Nucleus accumbens (tissue), 56 donors: ENCODE results near the gene ZNF608.

ENCODE experiments used
- DNase-seq, 56 donors: peaks; one replicate each; lab custom pipeline; 2025; lab: John Stamatoyannopoulos, UW

ZNF608 gene

DNA sequence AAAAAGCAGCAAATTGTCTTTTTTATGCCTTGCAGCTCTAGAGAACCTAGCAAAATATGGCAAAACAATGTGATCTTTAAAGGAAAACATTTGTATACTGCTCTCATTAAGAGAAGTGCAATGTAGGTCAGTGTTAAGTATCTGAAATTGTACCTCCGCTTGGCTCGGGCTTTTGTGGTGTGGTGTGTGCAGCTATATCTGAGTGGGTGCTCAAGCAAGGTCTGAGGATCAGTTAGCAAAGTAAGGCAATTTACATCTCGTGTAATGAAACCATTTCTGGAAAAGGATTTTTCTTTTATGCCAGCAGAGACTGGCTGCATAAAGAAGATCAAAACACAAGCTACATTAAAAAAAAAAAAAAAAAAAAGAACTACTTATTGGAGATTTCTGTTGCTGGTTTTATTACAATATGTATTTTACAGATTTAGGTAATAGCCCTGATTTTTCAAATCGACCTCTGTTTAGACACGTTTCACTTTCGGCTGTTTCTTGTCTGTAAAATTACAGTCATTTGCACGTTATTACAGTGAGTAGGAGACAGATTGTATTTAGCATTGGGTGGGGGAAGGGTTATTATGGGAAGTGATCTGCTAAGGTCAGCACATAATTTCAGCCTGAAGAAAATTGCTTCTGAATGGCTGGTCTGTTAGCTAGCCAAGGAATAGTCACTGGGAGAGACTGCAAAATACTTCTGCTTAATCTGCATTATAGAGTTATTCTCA is 7.9 kb upstream of the ZNF608 start:
- DNase-seq: peak in 1 of 56 donors; percentile 20

DNA sequence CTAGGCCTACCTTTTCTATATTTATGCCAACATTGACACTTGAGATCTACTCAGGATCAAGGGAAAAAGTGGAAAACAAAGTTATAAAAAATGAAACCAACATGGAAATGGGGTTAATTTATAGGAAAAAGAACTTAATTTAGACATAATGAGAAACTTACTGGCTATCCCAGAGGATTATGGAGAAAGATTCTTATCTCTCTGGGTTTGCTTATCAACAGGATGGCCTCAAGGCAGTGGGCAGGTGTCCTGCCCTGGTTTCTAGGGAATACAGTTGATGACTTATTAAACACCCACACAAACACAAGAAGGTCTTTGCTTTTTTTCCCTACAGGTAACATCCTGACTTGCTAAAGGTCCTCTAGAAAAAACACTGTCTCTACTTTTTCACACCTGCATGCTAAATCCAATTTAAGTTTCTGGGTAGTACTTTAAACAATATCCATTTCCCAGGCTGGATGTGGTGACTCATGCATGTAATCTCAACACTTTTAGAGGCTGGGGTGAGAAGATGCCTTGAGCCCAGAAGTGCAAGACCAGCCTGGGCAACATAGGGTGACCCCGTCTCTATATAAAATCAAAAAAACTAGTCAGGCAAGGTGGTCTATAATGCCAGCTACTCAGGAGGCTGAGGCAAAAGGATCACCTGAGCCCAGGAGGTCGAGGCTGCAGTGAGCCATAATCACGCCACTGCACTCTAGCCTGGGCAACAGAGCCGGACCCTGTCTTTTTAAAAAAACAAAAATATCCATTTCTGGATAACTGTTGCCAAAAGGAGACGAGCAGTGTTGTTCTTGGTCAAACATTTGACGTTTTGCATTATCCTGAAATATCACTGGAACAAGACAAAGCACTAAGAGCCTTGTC is 6.6 kb upstream of the ZNF608 start:
- no peak for DNase-seq

DNA sequence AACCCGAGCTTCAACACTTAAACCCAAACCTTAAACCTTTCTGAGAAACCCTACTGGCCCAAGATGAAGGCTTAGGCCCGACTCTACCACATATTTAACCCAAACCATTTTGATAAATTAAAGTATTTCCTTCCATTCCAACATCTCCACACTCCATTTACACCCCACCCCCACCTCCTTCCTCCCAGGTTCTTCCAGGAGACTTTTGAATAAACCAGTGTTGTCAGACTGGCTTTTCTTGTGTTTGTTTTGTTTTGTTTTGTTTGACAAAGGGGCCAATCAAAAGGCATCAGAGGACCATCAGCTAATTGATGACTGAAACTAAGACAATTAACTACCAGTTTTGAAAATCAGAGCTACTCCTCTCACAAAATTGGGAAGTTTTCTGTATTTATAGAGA is 4.6 kb upstream of the ZNF608 start:
- DNase-seq: no peak

DNA sequence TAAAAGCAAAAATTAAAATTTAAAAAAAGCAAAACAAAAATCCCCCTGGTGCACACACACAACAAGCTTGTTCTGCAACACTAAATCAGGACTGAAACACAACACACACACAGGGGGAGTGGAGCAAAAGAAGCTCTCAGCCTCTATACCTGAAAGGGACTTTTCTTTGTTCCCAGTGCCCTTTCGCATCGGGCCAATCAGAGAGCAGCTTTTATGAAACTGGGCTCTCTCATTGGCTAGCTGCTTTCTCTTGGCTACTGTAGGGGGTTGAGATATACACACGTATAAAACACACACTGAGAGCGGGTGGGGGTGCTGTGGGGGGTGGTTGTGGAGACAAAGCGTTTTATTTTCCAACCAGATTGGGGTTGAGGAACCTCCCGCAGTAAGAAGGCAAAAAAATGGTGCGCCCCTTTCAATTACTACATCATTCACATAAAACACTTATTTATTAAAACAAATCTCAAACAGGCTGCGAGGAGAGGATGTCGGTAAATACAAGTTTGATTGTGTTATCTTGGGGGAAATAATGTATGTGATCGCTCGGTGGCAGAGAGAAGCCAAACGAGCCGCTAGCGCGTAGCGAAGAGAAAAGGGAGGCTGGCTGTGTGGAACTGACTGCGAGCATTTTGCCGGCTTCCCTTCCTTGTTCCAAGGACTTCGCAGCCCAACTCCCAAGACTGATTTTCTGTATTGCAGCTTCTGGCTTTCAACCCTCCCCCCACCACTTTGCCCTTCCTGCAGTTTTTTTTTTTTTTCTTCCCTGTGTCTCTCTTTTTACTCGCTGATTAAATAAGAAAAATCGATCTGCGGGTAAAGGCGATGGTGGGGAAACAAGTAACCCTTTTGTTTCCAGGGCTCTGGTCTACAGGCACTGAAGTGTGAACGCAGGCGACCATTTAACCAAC is 2.5 kb upstream of the ZNF608 start:
- DNase-seq: peak in 55 of 56 donors; percentile 9 to 92 (median 80)

DNA sequence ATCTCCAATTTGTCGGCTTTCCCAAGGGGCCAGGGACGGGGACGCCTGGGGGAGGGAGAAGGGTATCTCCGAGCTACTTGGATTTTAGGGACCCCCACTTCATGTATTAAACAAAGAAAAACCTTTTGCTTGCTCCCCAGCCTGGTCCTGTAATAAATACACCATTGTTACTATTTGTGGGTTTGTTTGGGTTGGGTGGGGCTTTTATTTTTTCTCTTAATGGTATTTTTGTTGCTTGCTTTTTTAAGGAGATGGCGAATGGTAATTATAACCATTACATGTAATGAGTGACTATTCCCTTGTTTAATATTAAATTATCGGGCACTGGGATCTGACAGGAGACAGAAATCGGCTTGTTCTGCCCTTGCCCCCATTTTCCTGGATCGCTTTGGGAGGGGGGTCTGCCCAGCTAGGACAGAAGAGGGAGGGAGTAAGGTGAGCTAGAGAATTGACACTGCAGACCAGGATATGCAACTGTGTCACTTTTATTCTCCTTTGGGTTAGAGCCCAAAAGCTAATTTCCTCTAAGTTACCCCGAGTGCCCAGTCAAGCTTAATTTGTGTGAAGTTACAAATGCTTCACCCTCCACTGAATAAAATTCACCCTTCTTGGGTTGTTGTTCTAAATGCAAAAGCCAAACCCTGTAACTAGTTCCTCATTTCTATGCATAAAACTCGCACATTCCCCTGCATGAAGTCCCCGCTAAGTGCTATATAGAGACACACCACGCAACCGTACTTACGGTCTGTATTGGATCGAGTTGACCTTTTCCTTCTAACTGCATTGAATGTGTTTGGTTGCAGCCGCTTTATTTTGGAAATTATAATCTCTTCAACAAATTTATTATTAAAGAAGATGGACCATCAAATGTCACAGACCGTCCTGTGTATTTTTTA is 1.6 kb upstream of the ZNF608 start:
- peak in 13 of 56 donors; percentile 25 to 76 (median 56) for DNase-seq

DNA sequence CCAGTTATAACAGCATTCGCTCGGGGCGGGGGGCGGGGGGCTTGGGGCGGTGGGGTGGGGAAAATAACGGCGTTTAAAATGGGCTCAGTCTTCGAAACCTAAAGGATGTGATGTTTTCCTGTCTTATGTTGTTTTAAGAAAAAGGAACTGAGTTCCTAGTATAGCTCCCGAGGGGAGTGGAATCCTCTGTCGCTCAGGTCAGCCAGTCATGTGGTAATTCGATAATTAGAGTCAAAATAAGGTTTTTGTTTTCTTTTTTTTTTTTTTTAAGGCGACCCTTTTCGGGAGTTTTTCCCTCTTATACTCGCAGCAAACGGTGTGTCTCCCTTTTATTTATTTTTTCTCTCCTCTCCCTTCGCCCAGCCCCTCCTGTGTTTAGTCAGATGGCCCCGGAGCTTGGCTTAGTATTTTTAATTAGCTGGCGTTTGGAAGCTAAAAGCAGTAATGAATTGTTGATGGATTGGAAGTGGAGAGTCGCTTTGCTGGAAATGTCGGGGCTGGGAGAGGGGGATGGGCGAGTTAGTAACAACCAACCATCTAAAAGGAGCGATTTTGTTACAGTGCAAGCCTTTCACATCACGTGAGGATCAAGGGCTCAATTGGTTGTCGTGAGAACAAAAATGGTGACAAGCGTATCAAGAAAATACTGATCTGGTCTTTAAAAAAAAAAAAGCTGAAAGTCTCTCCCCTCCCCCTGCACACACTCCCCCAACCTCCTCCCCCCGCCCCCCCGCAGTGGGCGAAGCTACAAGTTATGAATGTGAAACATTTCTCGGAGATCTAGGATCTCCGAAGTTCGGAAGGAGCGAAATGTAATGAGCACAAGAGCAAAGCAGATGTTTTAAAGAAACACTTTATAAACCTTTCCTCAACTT is 714 bp upstream of the ZNF608 start:
- DNase-seq: peak in 53 of 56 donors; percentile 16 to 89 (median 76)

DNA sequence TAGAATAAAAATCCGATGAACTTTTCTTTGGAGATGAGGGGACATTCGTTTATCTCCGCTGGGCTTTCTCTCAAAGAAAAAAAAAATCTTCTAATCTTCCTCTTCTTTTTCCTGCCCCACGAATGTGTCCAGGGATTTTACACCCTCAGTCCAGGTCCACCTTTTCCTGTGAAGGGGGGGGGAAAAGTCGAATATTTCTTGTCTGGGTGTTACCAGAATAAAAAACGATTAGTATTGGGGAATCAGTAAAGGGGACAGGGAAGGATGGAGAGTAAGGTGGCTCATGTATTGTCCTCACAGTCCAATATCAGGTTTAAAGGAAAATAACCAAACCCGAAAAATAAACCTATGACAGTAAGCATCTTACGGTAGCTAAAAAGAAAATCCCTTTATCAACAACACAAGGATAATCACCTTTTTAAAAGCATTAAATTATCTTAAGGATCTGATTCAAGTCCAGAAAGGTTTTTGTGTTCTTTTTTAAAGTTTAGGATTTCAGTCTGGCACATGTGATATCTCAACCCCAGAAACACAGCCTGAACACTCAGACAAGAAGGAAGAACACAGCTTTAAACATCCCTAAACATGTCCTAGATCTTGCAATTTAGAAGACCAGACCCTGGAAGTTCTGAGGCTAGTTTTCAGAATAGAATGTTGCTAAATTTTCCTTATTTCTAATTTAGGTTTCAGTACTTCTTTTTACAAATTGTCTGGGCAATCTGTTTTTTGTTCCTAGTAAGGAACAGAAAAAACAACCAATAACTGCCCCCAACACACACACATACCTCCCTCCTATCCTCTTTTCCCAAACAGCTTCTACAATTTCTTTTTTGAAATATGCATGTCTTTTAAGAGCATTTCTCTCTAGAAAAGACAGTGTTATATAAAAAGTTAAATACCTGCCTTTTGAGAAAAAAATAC is 1.2 kb downstream of the ZNF608 start:
- no peak for DNase-seq

DNA sequence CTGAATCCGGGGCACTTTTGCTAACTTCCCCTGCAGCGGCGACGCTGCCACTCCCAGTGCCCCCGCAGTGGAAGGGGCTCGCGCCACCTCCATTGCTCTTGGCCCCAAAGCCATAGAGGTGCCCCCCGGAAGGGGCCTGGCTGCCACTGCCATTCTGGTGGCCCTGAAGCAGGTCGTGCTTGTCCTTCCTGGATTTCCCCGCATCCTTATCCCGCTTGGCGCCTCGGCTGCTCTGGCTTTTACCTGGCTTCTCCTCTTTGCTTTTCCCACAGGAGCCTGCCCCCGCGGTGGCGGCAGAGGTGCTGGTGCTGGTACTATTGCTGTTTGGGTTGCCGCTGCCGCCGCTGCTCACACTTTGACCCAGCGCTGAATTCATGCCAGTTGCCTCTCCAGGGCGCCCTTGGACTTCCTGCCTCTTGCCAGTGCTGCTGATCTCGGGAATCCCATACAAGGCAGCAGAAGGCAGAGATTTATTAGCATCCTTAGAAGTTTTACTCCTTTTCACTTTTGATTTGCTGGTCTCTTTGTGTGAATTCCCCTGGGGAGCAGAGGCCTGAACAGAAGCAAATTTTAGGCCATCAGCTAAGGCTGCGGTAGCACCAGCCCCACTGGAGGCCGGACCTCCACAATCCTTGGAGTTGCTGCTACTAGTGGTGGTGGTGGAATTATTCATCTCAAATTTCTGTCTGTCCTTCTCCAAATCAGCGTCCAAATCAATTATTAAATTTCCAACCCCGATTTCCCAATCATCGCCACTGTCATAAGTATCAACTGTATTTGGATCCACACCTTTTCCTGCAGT is 2.1 kb downstream of the ZNF608 start:
- DNase-seq: peak in 49 of 56 donors; percentile 15 to 87 (median 58)

DNA sequence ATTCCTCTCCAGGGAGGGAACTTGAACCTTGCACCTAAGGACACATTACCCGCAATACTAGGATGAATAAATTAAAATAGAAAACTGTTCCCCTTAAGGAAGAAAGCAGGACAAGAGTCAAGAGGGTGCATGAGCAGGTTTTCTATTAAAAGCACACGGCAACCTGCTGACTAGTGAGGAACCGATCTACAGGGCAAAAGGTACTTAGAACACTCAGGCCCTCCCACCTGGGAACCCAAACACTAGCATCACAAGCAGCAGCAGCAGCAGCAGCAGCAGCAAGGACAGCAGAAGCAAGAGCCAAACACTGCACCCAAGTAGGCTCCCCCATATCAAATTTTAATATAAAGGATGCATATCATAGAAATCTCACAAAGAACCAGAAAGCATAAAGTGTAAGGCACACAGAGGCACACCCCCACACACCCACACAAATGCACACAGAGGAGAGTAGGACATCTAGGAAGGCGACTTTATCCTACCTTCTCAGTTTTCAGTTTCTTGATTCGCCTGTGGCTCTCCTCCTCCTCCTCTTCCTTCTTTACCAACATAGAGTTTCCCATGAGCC is 2.8 kb downstream of the ZNF608 start:
- peak in 2 of 56 donors; percentile 30 to 64 for DNase-seq

DNA sequence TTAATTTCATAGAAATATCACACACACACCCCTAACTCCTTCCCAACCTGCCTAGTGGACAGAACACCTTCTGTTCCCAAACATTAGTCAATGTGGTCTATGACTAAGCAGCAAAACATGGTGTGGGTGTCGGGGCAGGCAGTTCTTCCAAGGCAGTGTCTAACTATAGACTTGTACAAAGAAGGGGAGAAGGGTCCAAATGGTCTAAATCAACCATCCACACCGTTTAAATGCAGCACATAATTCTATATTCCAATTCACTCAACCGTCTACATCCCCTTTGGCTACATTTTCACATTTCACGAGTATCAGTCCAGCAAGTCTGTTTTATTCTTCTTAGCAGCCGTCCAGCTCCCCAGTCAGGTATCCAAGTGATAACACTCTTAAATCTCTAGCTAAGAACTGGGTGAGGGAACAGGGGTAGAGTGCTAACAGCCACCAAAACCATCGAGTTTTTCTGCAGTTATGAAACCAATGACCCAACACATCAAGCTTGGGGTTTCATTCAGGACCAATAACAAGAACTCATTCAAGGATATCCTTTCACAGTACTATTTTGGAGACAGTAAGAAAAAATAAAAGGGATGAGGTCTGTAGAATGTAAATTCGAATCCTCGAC is 3.3 kb downstream of the ZNF608 start:
- peak in 5 of 56 donors; percentile 12 to 54 (median 47) for DNase-seq

DNA sequence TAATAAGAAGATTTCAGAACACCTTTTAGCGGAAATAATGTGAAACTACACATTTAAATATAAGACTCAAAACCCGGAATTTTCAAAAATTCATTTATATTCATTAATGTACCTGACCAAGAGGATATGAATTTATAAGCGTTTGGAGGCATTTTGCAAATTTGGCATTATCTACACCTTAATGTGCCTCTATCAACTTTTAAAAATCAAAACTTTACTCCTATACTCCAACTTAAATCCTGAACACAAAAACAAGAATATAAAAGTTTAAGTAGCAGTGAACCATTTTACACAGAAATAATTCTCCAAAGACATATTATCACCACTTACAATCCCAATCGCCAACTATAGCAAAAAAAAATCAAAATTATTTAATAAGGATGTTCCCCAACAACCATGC is 3.9 kb downstream of the ZNF608 start:
- DNase-seq: no peak

DNA sequence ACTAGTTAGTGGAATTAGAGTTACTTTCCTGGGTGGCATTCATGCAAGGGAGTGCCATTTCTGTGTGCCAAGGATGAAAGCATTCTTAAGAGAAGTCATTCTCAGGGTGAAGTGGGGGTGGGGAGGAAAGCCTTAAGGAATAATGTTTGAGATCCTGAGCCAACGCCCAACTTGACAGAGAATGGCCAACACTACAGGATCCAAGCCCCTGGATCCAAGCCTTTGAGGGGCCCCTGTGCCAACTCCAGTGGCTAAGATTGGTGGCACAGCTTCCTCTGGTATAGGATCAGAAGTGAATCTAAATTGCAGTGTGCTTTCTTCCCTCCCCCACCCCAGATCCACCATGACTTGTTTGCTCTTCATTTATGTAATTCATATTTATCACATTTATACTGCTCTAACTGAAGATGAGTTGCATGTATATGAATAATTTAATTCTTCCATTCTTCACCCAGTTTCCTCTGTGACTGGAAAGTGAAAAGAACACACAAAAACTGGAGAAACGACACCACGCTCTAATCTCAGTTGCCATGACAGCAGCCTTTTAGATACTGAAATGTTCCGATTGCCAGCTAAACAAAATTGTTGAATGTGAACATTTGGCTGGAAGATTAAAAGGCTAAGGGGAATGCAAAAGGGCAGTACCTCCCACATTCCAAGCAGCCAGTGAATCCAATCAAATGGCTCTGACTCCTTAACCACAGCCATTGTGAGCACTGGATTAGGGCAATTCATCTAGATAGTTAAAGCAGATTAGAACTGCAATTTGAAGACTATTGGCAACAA is 4.5 kb downstream of the ZNF608 start:
- peak in 7 of 56 donors; percentile 13 to 45 (median 23) for DNase-seq

DNA sequence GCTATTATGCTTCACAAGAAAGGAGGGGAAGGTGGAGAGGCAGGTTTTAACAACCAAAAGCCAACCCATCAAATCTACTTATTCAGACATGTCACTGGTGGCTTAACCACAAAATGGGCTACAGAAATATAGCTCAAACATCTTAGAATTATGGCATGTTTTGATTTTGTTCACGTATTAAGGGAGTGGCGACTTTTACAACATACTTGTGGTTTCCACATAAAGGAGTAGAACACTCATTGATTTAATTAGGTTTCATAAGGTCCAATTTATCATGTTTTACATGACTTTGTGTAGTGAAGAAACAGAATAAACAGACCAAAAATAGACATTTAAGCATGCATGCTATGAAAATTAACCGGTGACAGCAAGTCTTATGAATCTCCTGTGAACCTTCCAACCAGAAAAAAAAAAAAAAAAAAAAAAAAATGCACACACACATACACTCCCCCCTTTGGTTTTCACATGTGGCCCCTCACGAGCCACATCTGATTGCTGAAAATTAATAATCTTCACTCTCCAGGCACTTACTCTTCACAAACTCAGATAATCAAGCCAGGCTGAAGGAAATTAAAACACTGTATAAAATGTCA is 5.4 kb downstream of the ZNF608 start:
- no peak for DNase-seq

DNA sequence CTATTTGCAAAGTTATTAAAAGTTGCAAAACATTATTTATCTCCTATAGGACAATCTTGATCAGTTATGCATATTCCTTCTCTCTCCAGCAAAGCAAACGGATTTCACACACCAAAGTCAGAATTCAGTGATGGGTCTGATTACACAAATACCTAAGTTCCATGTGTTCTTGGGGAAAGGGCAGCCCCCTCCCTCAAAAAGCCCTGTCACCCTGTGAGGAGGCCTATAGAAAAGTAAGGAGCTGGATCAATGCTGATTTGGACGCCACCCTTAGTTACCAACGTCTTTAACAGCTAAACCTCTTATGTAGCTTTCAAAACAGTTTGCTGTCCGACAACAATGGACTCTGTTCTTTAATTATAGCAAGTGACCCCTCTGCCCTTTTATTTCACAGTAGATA is 6.4 kb downstream of the ZNF608 start:
- DNase-seq: no peak

DNA sequence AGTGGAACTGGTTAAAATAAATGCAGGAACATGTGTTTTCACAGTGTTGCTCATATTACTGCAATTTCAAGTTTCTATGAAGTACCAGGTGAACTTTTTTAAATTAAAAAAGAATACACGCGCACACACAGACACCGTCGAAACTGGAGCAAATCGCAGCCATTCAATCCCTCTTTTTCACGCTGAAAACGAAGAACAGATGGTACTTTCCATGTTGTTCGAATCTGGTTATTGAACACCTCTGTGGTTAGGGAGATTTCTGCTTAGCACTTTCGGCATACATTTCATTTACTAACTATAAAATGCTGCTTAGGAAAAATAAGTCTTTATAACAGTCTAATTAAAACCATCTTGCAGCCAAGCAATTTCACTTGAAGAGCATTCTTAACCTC is 6.8 kb downstream of the ZNF608 start:
- no peak for DNase-seq
